GM12874 (cell line): Measurements from ENCODE around the gene RFX3.

Experiments
- CTCF ChIP-seq: IDR thresholded peaks from 2 replicates; pipeline ENCODE4 v1.5.1; 2011; ENCODE audit warnings: low read depth, mild to moderate bottlenecking, control low read depth, low read length, moderate library complexity; ENCODE audit not compliant: insufficient read depth

Gene RFX3

GRCh38 chr9:3331801-3332200, 194.0 kb downstream of the RFX3 start:
- 0 out of 2 replicates have a peak, but pooled peaks have one; percentile 18 for TF ChIP-seq CTCF

DNA sequence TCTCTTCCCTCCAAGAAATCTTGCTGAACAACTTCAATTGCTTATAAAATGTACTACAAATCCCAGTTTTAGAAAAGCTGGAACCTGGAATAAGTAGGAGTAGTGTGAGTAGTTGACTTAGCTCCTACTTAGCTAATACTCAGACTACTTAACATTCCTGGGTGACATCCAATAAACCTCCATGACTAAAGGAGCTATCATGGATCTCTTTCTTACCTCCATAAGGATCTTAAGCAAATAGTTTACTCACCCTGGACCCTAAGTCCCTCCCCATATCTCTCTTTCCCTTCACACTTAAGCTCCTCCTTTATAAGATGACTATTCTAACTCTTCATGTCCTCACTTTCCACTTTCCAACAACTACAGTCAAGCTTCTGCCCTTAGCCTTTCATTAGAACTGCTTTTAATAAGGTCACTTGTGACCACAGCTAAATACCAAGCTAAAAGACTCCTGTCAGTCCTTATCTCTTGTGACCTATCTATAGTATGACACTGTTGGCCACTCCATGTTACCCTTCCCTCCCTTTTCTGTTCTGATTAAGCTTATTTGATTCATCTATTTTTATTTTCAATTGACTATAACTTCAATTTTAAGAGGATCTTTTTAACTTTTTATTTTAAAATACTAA, 194.9 kb downstream of the RFX3 start:
- no peak for TF ChIP-seq CTCF

DNA sequence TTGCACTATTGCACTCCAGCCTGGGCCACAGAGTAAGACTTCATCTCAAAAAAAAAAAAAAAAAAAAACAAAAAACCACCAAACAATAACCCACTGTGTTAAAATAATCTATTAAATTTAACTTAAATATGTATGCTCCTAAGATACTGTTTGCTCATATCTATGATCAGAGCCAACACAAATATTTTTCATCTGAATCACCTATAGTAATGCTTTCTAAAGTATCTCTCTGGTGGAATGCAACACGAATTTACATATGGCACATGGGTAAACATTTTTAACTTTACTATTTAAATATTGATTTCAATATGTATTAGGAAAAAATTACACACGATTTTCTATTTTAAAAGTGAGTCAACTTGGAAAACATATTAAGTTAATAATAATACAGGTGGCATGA, 196.4 kb downstream of the RFX3 start:
- no peak for TF ChIP-seq CTCF

DNA sequence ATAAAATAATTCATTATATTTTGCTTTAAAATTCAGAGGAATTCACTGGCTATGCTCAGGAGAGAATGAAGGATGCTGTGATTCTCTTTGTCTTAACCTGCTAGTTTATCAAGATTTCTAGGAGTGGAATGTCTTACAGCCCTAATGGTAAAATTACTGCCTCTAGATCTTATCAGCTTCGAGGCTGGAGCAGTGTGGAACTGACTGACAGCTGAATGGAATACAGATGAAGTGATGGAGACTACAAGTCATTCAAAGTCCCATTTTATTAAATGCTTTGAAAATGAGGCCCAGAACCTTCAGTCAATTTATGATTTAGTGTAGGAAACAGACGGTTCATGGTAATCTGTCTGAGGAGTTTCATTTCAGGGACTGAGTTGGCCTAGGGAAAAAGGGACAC, 202.1 kb downstream of the RFX3 start:
- TF ChIP-seq CTCF, result no peak

DNA sequence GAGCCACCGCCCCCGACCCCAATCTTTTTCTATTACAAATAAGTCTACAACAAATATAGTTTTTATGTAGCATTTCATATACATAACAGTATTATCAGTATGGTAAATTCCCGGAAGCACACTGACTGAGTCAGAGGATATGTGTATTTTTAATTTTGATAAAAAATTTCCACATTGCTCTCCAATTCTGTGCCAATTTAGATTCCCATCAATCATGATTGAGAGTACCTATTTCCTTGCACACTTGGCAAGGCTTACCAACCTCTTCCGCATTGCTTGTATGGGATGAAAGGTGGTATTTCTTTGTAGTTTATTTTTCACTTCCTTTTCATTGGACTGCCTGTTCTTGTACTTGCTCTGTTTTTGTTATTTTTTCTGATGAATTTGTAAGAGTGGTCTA, 204.6 kb downstream of the RFX3 start:
- no peak for TF ChIP-seq CTCF

DNA sequence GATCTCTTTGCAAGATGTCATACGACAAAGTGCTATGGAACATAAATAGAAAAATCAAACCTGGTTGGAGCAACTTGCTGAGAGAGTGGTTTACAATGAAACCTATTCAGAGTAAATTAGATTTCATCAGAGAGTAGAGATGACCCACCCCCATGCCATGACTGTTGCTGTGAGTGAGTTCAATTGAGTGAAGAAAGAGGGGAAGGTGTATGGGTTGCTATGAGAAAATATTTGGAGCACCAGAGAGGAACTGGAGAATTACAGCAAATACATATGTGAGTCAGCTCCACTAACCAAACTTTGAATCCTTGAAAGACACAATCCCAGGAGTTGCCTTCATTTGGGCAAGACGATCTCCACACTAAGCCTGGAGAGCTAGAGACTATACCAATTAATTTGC, 217.2 kb downstream of the RFX3 start:
- no peak for TF ChIP-seq CTCF

- TF ChIP-seq CTCF, result no peak
These were observed 225.9 kb downstream of the RFX3 start for GRCh38 chr9:3299872-3300271.
